Jurkat, Clone E6-1 (cell line): ENCODE results near the gene MFSD6.

Source experiments
- DNase-seq: peaks from one replicate; pipeline ENCODE4 v3.0.0-alpha.2; 2011; ENCODE audit warnings: low read depth, low spot score
- H3K4me3 ChIP-seq: 2 replicates; pipeline ENCODE4 v1.5.1; 2011; ENCODE audit warnings: mild to moderate bottlenecking, low read length, control low read depth, moderate library complexity

Gene MFSD6

DNA sequence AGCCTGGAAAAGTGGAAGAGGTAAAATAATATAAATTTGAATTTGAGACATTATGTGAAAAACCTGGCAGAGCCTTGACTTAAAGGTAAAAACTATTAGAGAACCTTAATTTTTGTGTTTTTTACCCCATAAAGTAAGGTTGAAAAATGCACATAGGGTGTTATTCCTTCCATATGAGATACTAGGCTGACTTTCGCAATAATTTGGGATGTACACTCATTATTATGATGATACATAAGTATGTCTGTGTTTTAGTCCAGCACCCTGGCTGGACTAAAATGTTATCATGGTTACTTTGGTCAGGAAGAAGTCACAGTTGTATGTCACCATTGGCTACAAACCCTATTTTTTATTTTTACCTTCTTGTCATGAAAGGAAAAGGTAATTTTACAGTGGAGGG, 106.5 kb downstream of the MFSD6 start:
- no peak for DNase-seq
- no peak overlapping the region for H3K4me3 ChIP-seq

- peak; percentile 66 for DNase-seq
Observed at GRCh38 chr2:190515687-190516086, 107.5 kb downstream of the MFSD6 start.

DNA sequence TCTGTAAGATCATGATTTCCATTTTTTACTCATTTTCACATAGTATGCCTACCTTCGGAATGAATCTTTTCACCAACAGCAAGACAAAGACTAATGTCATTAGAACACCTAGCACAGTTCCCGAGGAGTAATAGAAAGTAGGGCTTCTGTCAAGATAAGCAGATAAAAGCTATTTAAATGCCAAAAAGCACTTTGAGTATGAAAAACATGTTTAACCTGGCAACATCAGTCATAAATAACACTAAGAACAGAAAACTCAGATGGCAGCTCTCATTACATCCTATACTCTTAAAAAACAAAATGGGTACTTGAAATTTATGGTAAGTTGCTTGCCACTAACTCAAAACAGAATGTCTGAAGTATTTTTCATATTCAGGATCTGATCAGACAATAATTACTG, 109.3 kb downstream of the MFSD6 start:
- no peak for DNase-seq
- H3K4me3 ChIP-seq = no peak overlapping the region

More at GRCh38 chr2:190515687-190516086, 107.5 kb downstream of the MFSD6 start:
- no peak overlapping the region for H3K4me3 ChIP-seq

- DNase-seq = peak; percentile 62
- no peak overlapping the region for H3K4me3 ChIP-seq
Observed at GRCh38 chr2:190519975-190520767, 112.0 kb downstream of the MFSD6 start.

- no peak overlapping the region for H3K4me3 ChIP-seq
- DNase-seq = no peak
Observed at GRCh38 chr2:190524928-190525327, 116.8 kb downstream of the MFSD6 start.

DNA sequence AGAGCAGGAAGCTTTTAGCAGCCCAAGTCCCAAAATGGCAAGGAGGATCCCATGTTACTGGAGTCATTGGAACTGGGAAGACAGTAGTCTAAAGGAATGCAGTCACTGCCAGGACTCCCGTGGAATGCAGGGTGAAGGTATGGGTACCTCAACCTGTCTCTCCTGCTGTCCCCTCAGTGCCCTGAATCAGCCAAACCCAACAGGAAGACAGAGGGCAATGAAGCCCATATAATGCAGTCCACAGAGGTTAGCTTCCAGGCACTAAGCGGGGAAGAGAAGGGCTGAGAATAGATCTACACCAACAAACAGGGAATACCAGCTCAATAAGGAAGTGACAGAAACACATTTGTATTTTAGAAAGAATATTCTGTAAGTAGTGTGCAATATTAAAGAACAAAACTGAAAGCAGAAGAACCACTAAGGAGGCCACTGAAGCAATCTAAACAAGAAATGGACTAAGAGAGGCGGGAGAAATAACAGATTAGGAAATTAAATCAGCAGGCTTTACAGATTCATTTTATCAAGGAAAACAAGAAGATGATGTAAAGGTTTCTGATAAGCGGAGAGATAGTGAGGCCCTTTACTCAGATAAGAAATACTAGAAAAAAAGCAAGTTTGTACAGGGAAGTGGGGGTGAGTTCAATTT, 118.1 kb downstream of the MFSD6 start:
- no peak overlapping the region for H3K4me3 ChIP-seq
- DNase-seq = no peak

- no peak overlapping the region for H3K4me3 ChIP-seq
Observed at GRCh38 chr2:190527214-190527613, 119.1 kb downstream of the MFSD6 start.

GRCh38 chr2:190527918-190528317, 119.8 kb downstream of the MFSD6 start:
- DNase-seq = no peak
- H3K4me3 ChIP-seq = no peak overlapping the region

More at GRCh38 chr2:190527214-190527613, 119.1 kb downstream of the MFSD6 start:
- no peak for DNase-seq

GRCh38 chr2:190528521-190529001, 120.4 kb downstream of the MFSD6 start:
- no peak overlapping the region for H3K4me3 ChIP-seq
- no peak for DNase-seq

DNA sequence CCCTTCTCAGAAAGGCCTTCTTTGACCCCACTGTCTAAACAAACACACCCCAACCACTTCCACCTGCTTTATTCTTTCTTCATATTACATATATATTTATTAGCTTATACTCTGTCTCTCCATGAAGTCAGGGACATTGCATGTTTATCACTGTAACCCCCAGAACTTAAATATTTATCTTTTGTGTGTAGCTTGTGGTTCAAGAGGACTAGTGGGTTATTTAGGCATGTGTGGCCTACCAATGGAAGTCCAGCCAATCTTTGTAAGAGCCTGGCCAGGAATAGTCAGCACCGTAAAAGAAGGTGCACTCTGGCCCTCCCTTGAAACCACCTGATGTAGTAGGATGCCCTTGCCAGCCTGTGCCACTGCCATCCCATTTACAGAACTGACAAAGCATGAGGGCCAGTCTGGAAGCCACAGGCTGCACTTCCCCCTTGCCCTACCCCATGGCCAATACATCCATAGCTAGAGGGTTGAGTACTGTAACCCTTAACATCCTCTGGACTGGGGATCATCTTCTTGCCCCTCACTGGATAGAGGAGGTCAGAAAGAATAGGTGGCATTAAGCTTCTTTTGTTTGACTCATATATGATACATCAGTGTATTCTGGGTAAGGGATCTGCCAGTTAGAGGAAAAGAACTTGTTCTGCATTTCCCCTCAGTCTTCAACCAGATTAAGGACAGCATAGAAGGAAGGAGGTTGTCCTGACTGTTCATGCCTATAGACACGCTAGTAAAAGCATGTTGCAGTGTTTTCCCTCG, 121.5 kb downstream of the MFSD6 start:
- DNase-seq = no peak
- H3K4me3 ChIP-seq = no peak overlapping the region

DNA sequence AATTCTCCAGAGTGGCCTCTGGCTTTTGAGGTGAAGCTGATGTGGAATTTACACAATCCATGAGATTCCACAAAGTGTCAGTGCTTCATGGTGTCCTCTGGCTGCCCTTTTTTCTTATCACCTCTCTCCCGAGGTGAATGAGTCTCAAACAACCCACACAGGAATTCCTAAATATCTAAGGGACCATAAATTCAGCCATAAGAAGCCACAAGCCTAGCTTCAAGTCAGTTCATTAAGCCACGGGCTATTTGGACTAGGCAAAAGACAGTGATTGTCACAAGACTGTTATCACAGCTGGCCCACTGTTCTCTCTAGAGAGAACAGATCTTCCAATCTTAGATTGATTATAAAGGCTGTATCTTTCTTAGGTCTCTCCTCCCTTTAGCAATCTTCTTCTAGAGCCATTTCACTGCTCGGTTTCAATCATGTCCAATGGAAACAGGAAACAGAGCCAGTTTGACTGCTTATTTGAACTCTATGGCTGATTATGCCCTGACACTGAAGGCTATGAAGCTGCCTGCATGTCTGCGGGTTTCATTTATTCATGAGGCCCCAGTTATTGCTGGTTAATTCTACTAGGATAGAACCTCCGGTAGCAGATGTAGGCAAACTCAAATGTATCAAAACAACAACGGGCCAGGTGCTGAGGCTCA, 122.2 kb downstream of the MFSD6 start:
- no peak for DNase-seq
- no peak overlapping the region for H3K4me3 ChIP-seq

GRCh38 chr2:190532581-190532980, 124.4 kb downstream of the MFSD6 start:
- H3K4me3 ChIP-seq = no peak overlapping the region; the same call in 1 of the 2 replicates
- DNase-seq = peak; percentile 58

- H3K4me3 ChIP-seq = peak overlapping the region; percentile 64
- DNase-seq = no peak
Observed at GRCh38 chr2:190533175-190533967, 125.2 kb downstream of the MFSD6 start.

GRCh38 chr2:190533968-190534309, 125.8 kb downstream of the MFSD6 start:
- peak; percentile 61 for DNase-seq
- H3K4me3 ChIP-seq = peak overlapping the region; percentile 64

GRCh38 chr2:190534310-190535120, 126.4 kb downstream of the MFSD6 start, which contains the start of gene NEMP2:
TSS of gene NEMP2 (minus strand) at chr2:190534722. CDS start at chr2:190534655, 67 bp downstream.
- DNase-seq = peak; percentile 82
- H3K4me3 ChIP-seq = peak within 1 kb of the TSS; percentile 64

GRCh38 chr2:190535121-190535439, 126.9 kb downstream of the MFSD6 start:
- DNase-seq = no peak
- H3K4me3 ChIP-seq = peak overlapping the region; percentile 64

- no peak for DNase-seq
- H3K4me3 ChIP-seq = peak overlapping the region; percentile 64
Observed at GRCh38 chr2:190535586-190535985, 127.4 kb downstream of the MFSD6 start.

DNA sequence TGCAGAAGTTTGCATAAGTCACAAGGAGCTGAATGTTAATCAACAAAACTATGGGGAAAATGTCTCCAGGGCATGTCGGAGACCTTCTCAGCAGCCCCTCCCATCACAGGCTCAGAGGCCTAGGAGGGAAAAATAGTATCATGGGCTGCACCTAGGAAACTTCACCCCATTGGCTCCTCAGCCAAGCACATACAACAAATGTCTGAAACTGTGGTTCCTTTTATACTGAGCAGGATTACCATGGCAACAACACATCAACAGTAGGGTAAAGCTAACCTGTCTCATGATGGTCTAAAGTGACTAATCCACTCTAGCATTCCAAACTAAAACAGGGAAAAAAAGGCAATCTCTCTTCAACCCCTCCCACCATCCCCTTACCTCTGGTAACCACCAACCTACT, 129.6 kb downstream of the MFSD6 start:
- DNase-seq = no peak
- H3K4me3 ChIP-seq = no peak overlapping the region
